ENCODE data around the gene OSGIN1.
"Not testable (repeated sequence)": the region's sequence is repeated elsewhere in the genome, so short reads cannot be mapped to it uniquely, and the experiment has no call there.

OSGIN1 gene

GRCh38 chr16:83942074-83942473 is 11.0 kb upstream of the OSGIN1 start:
- no peak for DNase-seq

- no peak for DNase-seq
These were observed 10.1 kb upstream of the OSGIN1 start for GRCh38 chr16:83942815-83943515.

- no peak for DNase-seq
These were observed 9.5 kb upstream of the OSGIN1 start for GRCh38 chr16:83943516-83944050.

GRCh38 chr16:83945587-83945986 is 7.5 kb upstream of the OSGIN1 start:
- no peak for DNase-seq

GRCh38 chr16:83946154-83946780 is 6.8 kb upstream of the OSGIN1 start:
- DNase-seq, result no peak

- no peak for DNase-seq
These were observed 6.1 kb upstream of the OSGIN1 start for GRCh38 chr16:83946781-83947566.

- DNase-seq, result no peak
These were observed 5.3 kb upstream of the OSGIN1 start for GRCh38 chr16:83947642-83948234.

GRCh38 chr16:83948914-83949723 is 3.9 kb upstream of the OSGIN1 start:
- DNase-seq, result no peak

- no peak for DNase-seq
These were observed 3.4 kb upstream of the OSGIN1 start for GRCh38 chr16:83949724-83950001.

GRCh38 chr16:83950862-83951399 is 2.1 kb upstream of the OSGIN1 start:
- DNase-seq, result not testable (repeated sequence)

- no peak for DNase-seq
These were observed 1.5 kb upstream of the OSGIN1 start for GRCh38 chr16:83951544-83951943.

GRCh38 chr16:83952587-83952939 is 477 bp upstream of the OSGIN1 start:
- no peak for DNase-seq

- no peak for DNase-seq
These were observed 946 bp downstream of the OSGIN1 start for GRCh38 chr16:83953796-83954576.

- peak; percentile 74 for DNase-seq
These were observed 1.6 kb downstream of the OSGIN1 start for GRCh38 chr16:83954577-83955016.

- DNase-seq, result peak; percentile 61
These were observed 2.4 kb downstream of the OSGIN1 start for GRCh38 chr16:83955218-83956130.

GRCh38 chr16:83956336-83957289 is 3.6 kb downstream of the OSGIN1 start:
- DNase-seq, result peak; percentile 74

GRCh38 chr16:83957296-83957855 is 4.3 kb downstream of the OSGIN1 start:
- no peak for DNase-seq

- no peak for DNase-seq
These were observed 5.3 kb downstream of the OSGIN1 start for GRCh38 chr16:83958137-83958845.
